Uterus (tissue), 2 donors: ENCODE results near the gene PLXNB1.

Source experiments
- POLR2A ChIP-seq, 2 donors: fragments of 450-650 bp; IDR thresholded peaks; one replicate each; pipeline ENCODE4 v1.6.1; 2016; ENCODE audit warnings: antibody characterized with exemption in 2 of 2, mild to moderate bottlenecking in 1 of 2, moderate library complexity in 1 of 2
- TF ChIP-seq, protein P1 (sequence below), 4 experiments: fragments of 200-600 bp in 2 of 4; fragments of 450-650 bp in 2 of 4; sonication (generic) in 2 of 4; IDR thresholded peaks; one replicate each; pipeline ENCODE4 v1.5.1; 2016 to 2019; ENCODE audit warnings: antibody characterized with exemption in 4 of 4, mild to moderate bottlenecking in 2 of 4, moderate library complexity in 1 of 4

- TF ChIP-seq, protein P1, sequence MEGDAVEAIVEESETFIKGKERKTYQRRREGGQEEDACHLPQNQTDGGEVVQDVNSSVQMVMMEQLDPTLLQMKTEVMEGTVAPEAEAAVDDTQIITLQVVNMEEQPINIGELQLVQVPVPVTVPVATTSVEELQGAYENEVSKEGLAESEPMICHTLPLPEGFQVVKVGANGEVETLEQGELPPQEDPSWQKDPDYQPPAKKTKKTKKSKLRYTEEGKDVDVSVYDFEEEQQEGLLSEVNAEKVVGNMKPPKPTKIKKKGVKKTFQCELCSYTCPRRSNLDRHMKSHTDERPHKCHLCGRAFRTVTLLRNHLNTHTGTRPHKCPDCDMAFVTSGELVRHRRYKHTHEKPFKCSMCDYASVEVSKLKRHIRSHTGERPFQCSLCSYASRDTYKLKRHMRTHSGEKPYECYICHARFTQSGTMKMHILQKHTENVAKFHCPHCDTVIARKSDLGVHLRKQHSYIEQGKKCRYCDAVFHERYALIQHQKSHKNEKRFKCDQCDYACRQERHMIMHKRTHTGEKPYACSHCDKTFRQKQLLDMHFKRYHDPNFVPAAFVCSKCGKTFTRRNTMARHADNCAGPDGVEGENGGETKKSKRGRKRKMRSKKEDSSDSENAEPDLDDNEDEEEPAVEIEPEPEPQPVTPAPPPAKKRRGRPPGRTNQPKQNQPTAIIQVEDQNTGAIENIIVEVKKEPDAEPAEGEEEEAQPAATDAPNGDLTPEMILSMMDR (IDR thresholded peaks at IDR 0.05): no peak
- TF ChIP-seq POLR2A (IDR thresholded peaks at IDR 0.05): no peak
Measured at GRCh38 chr3:48356419-48356818, 73.5 kb downstream of the PLXNB1 start.
